GDM1 (cell line): Measurements from ENCODE around the gene SHISA2.

ENCODE experiments used
- DNase-seq: peaks from one replicate; lab custom pipeline; 2025; lab: John Stamatoyannopoulos, UW

Gene SHISA2

GRCh38 chr13:26017932-26018665 lies 33.7 kb downstream of the SHISA2 start:
- DNase-seq = no peak

- DNase-seq = no peak
Observed at GRCh38 chr13:26017196-26017921, 34.5 kb downstream of the SHISA2 start.

GRCh38 chr13:26016189-26016588 lies 35.6 kb downstream of the SHISA2 start:
- DNase-seq = no peak

GRCh38 chr13:26015271-26016125 lies 36.3 kb downstream of the SHISA2 start:
- no peak for DNase-seq

- DNase-seq = no peak
Observed at GRCh38 chr13:26012995-26013394, 38.8 kb downstream of the SHISA2 start.

- DNase-seq = no peak
Observed at GRCh38 chr13:26011996-26012821, 39.6 kb downstream of the SHISA2 start.

GRCh38 chr13:26011208-26011573 lies 40.6 kb downstream of the SHISA2 start:
- no peak for DNase-seq

- DNase-seq = no peak
Observed at GRCh38 chr13:26010487-26011207, 41.2 kb downstream of the SHISA2 start.

GRCh38 chr13:26007261-26008125 lies 44.3 kb downstream of the SHISA2 start:
- DNase-seq = no peak
